ENCODE data around the gene GMDS.

The GMDS gene

DNA sequence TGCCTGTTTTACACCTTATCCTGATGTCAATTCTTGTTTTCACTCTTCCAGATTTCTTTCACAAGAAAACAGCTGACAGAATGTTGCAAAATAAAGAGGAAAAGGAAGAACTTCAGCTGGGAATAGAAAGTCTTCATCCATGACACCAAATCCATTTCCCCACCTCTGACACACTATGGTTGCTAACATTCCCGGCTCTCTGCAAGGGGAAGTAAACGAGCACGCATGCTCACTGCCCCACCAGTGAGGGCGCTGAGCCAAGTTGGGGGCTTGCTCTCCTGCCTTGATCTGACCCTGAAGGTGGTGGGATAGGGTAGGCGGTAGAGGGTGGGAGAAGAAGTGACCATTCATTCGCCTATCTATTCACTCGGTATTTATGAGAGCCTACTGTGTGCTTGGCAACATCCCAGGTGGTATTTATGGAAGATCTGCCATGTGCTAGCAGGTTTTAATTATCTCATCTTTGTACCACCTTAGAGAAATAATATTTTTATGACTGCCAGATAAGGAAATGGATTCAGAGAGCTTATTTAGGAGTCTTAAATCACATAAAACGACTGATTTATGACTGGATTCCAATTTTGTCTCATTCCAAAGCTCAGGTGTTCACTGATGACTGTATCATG lies 429.5 kb downstream of the GMDS start:
- H2AFZ ChIP-seq (ENCODE audit: low read depth, low read length), result no peak overlapping the region
- no peaks in the 10 kb centered on the region for H4K20me1 ChIP-seq (ENCODE audit: insufficient read depth, low read length)
- no peak overlapping the region for H3K27ac ChIP-seq (ENCODE audit: low read length)
- no peaks in the 10 kb centered on the region for H3K9me3 ChIP-seq (ENCODE audit: insufficient read depth, low read length)
- no peak overlapping the region for H3K4me2 ChIP-seq (ENCODE audit: low read length)
- no peak overlapping the region for H3K9ac ChIP-seq (ENCODE audit: low read length)
- no peaks in the 10 kb centered on the region for H3K27me3 ChIP-seq (ENCODE audit: low read depth, low read length)
- TF ChIP-seq, protein P1, sequence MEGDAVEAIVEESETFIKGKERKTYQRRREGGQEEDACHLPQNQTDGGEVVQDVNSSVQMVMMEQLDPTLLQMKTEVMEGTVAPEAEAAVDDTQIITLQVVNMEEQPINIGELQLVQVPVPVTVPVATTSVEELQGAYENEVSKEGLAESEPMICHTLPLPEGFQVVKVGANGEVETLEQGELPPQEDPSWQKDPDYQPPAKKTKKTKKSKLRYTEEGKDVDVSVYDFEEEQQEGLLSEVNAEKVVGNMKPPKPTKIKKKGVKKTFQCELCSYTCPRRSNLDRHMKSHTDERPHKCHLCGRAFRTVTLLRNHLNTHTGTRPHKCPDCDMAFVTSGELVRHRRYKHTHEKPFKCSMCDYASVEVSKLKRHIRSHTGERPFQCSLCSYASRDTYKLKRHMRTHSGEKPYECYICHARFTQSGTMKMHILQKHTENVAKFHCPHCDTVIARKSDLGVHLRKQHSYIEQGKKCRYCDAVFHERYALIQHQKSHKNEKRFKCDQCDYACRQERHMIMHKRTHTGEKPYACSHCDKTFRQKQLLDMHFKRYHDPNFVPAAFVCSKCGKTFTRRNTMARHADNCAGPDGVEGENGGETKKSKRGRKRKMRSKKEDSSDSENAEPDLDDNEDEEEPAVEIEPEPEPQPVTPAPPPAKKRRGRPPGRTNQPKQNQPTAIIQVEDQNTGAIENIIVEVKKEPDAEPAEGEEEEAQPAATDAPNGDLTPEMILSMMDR (IDR thresholded peaks at IDR 0.05; ENCODE audit: low read depth, low read length), result no peak
- no peak for TF ChIP-seq EZH2phosphoT487 (IDR thresholded peaks at IDR 0.05; ENCODE audit: low read depth)
- H3K36me3 ChIP-seq (replicated peaks; ENCODE audit: low read depth, low read length), result no peaks in the 10 kb centered on the region
- H3K4me1 ChIP-seq (ENCODE audit: low read length), result peaks cover 18% of the 10 kb centered on the region
- H3K79me2 ChIP-seq (ENCODE audit: low read length), result no peaks in the 10 kb centered on the region
- no peak overlapping the region for H3K4me3 ChIP-seq (ENCODE audit: low read length)

DNA sequence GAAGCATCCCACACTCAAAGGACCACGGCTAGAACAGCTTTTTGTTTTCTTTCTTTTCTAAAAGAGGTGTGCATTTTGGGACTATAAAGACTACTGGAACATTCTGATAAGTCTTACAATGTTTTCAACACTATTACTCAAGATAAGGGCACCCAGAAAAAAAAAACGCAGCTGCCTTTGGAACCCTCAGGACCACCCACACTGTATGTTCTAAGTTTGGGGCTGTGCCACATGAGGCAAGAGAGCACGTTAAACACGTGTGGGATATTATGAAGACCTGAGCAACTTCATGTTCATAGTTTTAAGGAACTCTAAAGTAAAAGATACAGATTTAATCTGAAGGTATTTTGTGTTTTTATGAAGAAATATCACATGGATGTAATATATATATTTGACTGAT lies 431.1 kb downstream of the GMDS start:
- Histone ChIP-seq H4K20me1 (ENCODE audit: insufficient read depth, low read length) (no peaks in the 10 kb centered on the region), H2AFZ (ENCODE audit: low read depth, low read length) (peak overlapping the region; percentile 60), H3K9me3 (ENCODE audit: insufficient read depth, low read length) (no peaks in the 10 kb centered on the region), H3K9ac (ENCODE audit: low read length) (no peak overlapping the region), H3K79me2 (ENCODE audit: low read length) (no peaks in the 10 kb centered on the region), H3K27ac (ENCODE audit: low read length) (no peak overlapping the region), H3K4me3 (ENCODE audit: low read length) (no peak overlapping the region), H3K4me2 (ENCODE audit: low read length) (peak overlapping the region; percentile 23; the same call in 1 of the 2 replicates), H3K4me1 (ENCODE audit: low read length) (peaks cover 17% of the 10 kb centered on the region), H3K27me3 (ENCODE audit: low read depth, low read length) (no peaks in the 10 kb centered on the region), H3K36me3 (replicated peaks; ENCODE audit: low read depth, low read length) (no peaks in the 10 kb centered on the region)
- no peak for TF ChIP-seq EZH2phosphoT487 (IDR thresholded peaks at IDR 0.05; ENCODE audit: low read depth)
- TF ChIP-seq, protein P1 (IDR thresholded peaks at IDR 0.05; ENCODE audit: low read depth, low read length), result no peak

DNA sequence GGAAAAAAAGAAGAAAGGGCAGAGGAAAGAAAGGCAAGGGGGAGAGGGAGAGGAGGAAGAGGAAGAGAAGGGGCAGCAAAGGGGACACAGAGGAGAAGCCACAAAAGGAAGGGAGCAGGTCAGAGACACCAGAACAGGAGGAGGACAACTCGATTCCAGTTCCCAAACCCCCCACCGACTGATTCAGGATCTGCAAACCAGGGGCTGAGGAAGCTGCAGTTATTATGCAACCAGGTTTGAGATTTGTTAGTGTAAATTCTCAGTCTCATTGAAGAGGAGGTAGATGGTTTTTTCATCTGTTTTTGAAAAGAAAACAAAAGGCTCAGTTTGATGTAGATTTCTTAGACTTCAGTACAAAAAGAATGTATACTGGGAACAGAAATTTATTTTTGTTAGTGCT lies 432.9 kb downstream of the GMDS start:
- Histone ChIP-seq H3K4me3 (ENCODE audit: low read length) (no peak overlapping the region), H2AFZ (ENCODE audit: low read depth, low read length) (no peak overlapping the region), H3K27me3 (ENCODE audit: low read depth, low read length) (no peaks in the 10 kb centered on the region), H3K79me2 (ENCODE audit: low read length) (no peaks in the 10 kb centered on the region), H3K9ac (ENCODE audit: low read length) (no peak overlapping the region), H3K27ac (ENCODE audit: low read length) (no peak overlapping the region), H3K36me3 (replicated peaks; ENCODE audit: low read depth, low read length) (no peaks in the 10 kb centered on the region), H3K4me1 (ENCODE audit: low read length) (peaks cover 29% of the 10 kb centered on the region), H4K20me1 (ENCODE audit: insufficient read depth, low read length) (no peaks in the 10 kb centered on the region), H3K9me3 (ENCODE audit: insufficient read depth, low read length) (no peaks in the 10 kb centered on the region), H3K4me2 (ENCODE audit: low read length) (no peak overlapping the region)
- TF ChIP-seq EZH2phosphoT487 (IDR thresholded peaks at IDR 0.05; ENCODE audit: low read depth), result no peak
- TF ChIP-seq, protein P1 (IDR thresholded peaks at IDR 0.05; ENCODE audit: low read depth, low read length), result no peak

DNA sequence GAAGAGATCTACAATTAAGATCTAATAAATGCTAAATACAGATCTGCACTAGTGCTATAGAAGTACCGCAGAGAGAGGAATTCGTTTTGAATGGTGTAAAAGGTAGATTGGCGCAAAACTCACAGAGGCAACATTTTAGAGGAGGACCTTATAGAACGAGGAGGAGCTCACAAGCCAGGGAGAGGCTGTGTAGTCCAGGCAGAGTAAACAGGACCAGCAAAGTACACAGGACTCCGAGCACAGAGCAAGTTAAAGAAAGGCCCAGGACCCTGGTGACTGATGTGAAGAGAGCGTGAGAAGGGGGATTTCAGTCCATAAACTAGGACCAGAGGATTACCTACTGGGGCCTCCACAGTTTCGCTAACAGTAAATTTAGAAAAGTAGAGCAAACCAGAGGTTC lies 433.4 kb downstream of the GMDS start:
- no peak overlapping the region for H2AFZ ChIP-seq (ENCODE audit: low read depth, low read length)
- no peak for TF ChIP-seq EZH2phosphoT487 (IDR thresholded peaks at IDR 0.05; ENCODE audit: low read depth)
- TF ChIP-seq, protein P1 (IDR thresholded peaks at IDR 0.05; ENCODE audit: low read depth, low read length), result no peak

More for the DNA sequence above, 433.4 kb downstream of the GMDS start:
- Histone ChIP-seq H3K79me2 (ENCODE audit: low read length) (no peaks in the 10 kb centered on the region), H3K36me3 (replicated peaks; ENCODE audit: low read depth, low read length) (no peaks in the 10 kb centered on the region), H4K20me1 (ENCODE audit: insufficient read depth, low read length) (no peaks in the 10 kb centered on the region), H3K4me3 (ENCODE audit: low read length) (no peak overlapping the region), H3K4me2 (ENCODE audit: low read length) (no peak overlapping the region), H3K4me1 (ENCODE audit: low read length) (peaks cover 29% of the 10 kb centered on the region), H3K27ac (ENCODE audit: low read length) (no peak overlapping the region), H3K9me3 (ENCODE audit: insufficient read depth, low read length) (no peaks in the 10 kb centered on the region), H3K9ac (ENCODE audit: low read length) (no peak overlapping the region), H3K27me3 (ENCODE audit: low read depth, low read length) (no peaks in the 10 kb centered on the region)

Data from OCI-LY3 (cell line).